AG04450 (cell line): ENCODE measurements around the gene RNF31. TPM values are rescaled to one million over a fixed set of nuclear protein-coding genes. Genes with fewer than 3 reads are reported as not detected.

Experiments used
- CTCF ChIA-PET: fragments of 300-600, 350-600 bp; formaldehyde crosslinking; extraction: SDS; loops from one replicate; lab custom pipeline; 2022; ENCODE audit warnings: antibody characterized with exemption, inconsistent platforms; lab: Charles Lee
- POLR2A ChIA-PET: fragments of 350-600 bp; formaldehyde crosslinking; extraction: SDS; loops from one replicate; lab custom pipeline; 2021; ENCODE audit warnings: antibody characterized with exemption, inconsistent platforms; lab: Yijun Ruan, JAX
- DNase-seq: peaks from one replicate; pipeline ENCODE4 v3.0.0-alpha.2; 2011; ENCODE audit warnings: low read depth, low spot score
- H3K27ac ChIP-seq: one replicate; pipeline ENCODE4 v1.5.1; 2012; ENCODE audit warnings: low read depth, low read length, control low read depth
- H3K27me3 ChIP-seq: one replicate; pipeline ENCODE4 v1.6.0; 2012; ENCODE audit warnings: low read length; ENCODE audit not compliant: control insufficient read depth, insufficient read depth
- H3K4me3 ChIP-seq: 2 replicates; pipeline ENCODE4 v1.5.1; 2011; ENCODE audit warnings: mild to moderate bottlenecking, low read depth, low read length, control low read depth
- H3K9me3 ChIP-seq: 2 replicates; pipeline ENCODE4 v1.5.1; 2012; ENCODE audit warnings: low read length; ENCODE audit not compliant: control insufficient read depth, insufficient read depth
- polyA minus RNA-seq: library from RNA; depleted of rRNA, polyadenylated mRNA; stranded (reverse); fragments of >200 nt; gene quantifications from 2 replicates; pipeline ENCODE4 v1.2.3, GENCODE V29; 2011; rRNA and poly(A)+ RNA removed
- polyA plus RNA-seq: library from polyadenylated mRNA; depleted of rRNA; stranded (reverse); fragments of >200 nt; gene quantifications from 2 replicates; pipeline ENCODE4 v1.2.3, GENCODE V29; 2011; rRNA removed
- TF ChIP-seq, protein P1 (sequence below): IDR thresholded peaks from 2 replicates; pipeline ENCODE4 v1.5.1; 2011; ENCODE audit warnings: low read depth, low read length, control low read depth, inconsistent platforms

The RNF31 gene
- polyA plus RNA-seq (7.4 and 14.4 TPM in 2 replicates), polyA minus RNA-seq (19.2 and 37.4 TPM in 2 replicates)

DNA sequence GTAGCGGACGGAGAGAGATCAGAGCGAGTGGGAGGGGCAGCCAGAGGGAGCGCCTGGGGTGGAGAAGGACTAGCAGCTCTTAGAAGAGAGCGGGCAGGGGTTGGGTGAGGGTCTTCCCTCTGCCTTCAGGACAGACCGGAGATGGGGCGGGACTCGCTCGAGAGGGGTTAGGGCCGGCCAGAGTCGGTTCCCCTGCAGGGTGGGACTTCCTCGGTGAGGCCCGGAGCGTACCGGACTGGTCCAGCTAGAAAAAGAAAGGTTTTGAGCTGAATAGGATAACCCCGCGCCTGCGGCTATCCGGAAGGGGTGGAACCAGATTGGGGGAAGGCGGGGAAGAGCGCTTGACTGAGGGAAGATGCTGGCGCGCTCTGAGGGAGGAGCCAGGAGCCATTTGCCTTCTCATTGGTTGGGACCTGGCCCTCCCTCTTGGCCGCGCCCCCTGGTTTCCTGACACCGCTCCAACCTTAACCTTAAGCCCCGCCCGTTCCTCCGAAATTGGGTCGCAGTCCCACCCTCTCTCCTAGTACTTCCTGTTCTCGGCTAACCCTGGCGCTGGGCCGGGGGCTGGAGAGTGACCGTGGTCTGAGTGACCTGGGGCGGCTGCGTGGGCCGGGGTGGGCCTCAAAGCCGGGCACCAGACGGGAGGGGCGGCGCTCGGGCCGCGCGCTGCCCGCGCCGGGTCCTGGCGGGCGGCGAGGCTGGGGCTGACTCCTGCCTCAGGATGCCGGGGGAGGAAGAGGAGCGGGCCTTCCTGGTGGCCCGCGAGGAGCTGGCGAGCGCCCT lies at the start of gene RNF31:
RNF31 (plus strand) TSS at position 521 of the 783 bp plus-strand sequence; CDS start at position 722, 201 bp downstream.
- CTCF ChIA-PET, result interaction anchor here (0.6 to 4.7 kb wide), 5 partner anchors 13 to 161 kb away, joined by 4 to 54 read pairs (median 5); partner anchors contain the start of genes CIDEB and IRF9
- Histone ChIP-seq H3K27me3 (no peaks in the 10 kb centered on the region), H3K9me3 (peaks cover 3% of the 10 kb centered on the region; the same call in 1 of the 2 replicates), H3K4me3 (peak within 1 kb of the TSS; percentile 72), H3K27ac (peak within 1 kb of the TSS; percentile 90)
- POLR2A ChIA-PET, result interaction anchor here (0.6 to 2.1 kb wide), 9 partner anchors 10 to 100 kb away, joined by 3 to 17 read pairs (median 5); partner anchors contain the start of genes CHMP4A, DCAF11, IRF9 and NRL
- peak; percentile 95 for DNase-seq
- TF ChIP-seq, protein P1, sequence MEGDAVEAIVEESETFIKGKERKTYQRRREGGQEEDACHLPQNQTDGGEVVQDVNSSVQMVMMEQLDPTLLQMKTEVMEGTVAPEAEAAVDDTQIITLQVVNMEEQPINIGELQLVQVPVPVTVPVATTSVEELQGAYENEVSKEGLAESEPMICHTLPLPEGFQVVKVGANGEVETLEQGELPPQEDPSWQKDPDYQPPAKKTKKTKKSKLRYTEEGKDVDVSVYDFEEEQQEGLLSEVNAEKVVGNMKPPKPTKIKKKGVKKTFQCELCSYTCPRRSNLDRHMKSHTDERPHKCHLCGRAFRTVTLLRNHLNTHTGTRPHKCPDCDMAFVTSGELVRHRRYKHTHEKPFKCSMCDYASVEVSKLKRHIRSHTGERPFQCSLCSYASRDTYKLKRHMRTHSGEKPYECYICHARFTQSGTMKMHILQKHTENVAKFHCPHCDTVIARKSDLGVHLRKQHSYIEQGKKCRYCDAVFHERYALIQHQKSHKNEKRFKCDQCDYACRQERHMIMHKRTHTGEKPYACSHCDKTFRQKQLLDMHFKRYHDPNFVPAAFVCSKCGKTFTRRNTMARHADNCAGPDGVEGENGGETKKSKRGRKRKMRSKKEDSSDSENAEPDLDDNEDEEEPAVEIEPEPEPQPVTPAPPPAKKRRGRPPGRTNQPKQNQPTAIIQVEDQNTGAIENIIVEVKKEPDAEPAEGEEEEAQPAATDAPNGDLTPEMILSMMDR, result no peak

- DNase-seq, result no peak
- Histone ChIP-seq H3K27me3 (no peaks in the 10 kb centered on the region), H3K4me3 (no peak overlapping the region), H3K9me3 (peaks cover under 1% of the 10 kb centered on the region; the same call in 1 of the 2 replicates), H3K27ac (no peak overlapping the region)
- POLR2A ChIA-PET, result no interaction called here
- CTCF ChIA-PET, result interaction anchor here (0.6 to 9.9 kb wide), 3 partner anchors 8 to 1022 kb away, joined by 3 to 212 read pairs (median 5); no protein-coding TSS in a partner anchor
- TF ChIP-seq, protein P1, result no peak
Measured at GRCh38 chr14:24098229-24098926, 48.9 kb upstream of the RNF31 start.

- CTCF ChIA-PET, result interaction anchor here (1.3 to 9.9 kb wide), 2 partner anchors 7 to 10 kb away, joined by 5 to 212 read pairs; no protein-coding TSS in a partner anchor
- no peak for DNase-seq
- POLR2A ChIA-PET, result no interaction called here
Measured at GRCh38 chr14:24098927-24099813, 48.1 kb upstream of the RNF31 start.

GRCh38 chr14:24100197-24100981 lies 46.9 kb upstream of the RNF31 start:
- CTCF ChIA-PET, result interaction anchor here (0.7 to 10.7 kb wide), 3 partner anchors 6 to 61 kb away, joined by 3 to 212 read pairs (median 5); partner anchors contain the start of genes IRF9 and PCK2

More at GRCh38 chr14:24098927-24099813, 48.1 kb upstream of the RNF31 start:
- TF ChIP-seq, protein P1, result no peak
- peaks cover 4% of the 10 kb centered on the region for H3K9me3 ChIP-seq
- no peak overlapping the region for H3K4me3 ChIP-seq
- no peaks in the 10 kb centered on the region for H3K27me3 ChIP-seq
- no peak overlapping the region for H3K27ac ChIP-seq

More at GRCh38 chr14:24100197-24100981, 46.9 kb upstream of the RNF31 start:
- H3K4me3 ChIP-seq, result no peak overlapping the region
- POLR2A ChIA-PET, result no interaction called here
- TF ChIP-seq, protein P1, result no peak
- H3K9me3 ChIP-seq, result peaks cover 4% of the 10 kb centered on the region
- no peak overlapping the region for H3K27ac ChIP-seq
- DNase-seq, result no peak
- H3K27me3 ChIP-seq, result no peaks in the 10 kb centered on the region
